GM12865 (cell line): ENCODE results near the gene ARMC3.
A peak's percentile ranks its signal among the peaks of the same experiment; 100 is the strongest.

Experiments used
- DNase-seq: peaks from one replicate; pipeline ENCODE4 v3.0.0; 2010; ENCODE audit warnings: low read depth
- H3K4me3 ChIP-seq: 2 replicates; pipeline ENCODE4 v1.5.1; 2011; ENCODE audit warnings: mild to moderate bottlenecking, low read depth, low read length, control low read depth
- TF ChIP-seq, protein P1 (sequence below): IDR thresholded peaks from 2 replicates; pipeline ENCODE4 v1.5.1; 2011; ENCODE audit warnings: low read length, control low read depth, low read depth, inconsistent platforms; ENCODE audit not compliant: insufficient read depth; ENCODE audit errors: missing control alignments

Gene ARMC3

DNA sequence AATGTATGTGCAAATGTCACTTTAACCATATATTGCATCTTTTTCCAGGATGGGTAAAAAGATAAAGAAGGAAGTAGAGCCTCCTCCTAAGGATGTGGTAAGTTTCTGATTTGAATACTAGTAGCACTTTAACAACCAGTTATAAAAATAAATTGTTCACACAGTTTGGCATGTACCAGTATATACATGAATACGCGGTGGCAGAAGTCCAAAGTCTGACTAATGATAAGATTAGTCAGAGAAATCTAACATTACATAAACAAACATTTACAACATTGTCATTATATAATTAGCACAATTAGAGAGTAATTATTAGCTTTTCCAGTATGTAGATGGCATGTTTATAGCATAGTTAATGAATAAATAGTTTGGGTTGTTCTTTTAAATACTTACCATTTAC, 4.1 kb downstream of the ARMC3 start:
- peak; percentile 6 for DNase-seq
- TF ChIP-seq, protein P1, sequence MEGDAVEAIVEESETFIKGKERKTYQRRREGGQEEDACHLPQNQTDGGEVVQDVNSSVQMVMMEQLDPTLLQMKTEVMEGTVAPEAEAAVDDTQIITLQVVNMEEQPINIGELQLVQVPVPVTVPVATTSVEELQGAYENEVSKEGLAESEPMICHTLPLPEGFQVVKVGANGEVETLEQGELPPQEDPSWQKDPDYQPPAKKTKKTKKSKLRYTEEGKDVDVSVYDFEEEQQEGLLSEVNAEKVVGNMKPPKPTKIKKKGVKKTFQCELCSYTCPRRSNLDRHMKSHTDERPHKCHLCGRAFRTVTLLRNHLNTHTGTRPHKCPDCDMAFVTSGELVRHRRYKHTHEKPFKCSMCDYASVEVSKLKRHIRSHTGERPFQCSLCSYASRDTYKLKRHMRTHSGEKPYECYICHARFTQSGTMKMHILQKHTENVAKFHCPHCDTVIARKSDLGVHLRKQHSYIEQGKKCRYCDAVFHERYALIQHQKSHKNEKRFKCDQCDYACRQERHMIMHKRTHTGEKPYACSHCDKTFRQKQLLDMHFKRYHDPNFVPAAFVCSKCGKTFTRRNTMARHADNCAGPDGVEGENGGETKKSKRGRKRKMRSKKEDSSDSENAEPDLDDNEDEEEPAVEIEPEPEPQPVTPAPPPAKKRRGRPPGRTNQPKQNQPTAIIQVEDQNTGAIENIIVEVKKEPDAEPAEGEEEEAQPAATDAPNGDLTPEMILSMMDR: no peak
- H3K4me3 ChIP-seq: no peak overlapping the region

DNA sequence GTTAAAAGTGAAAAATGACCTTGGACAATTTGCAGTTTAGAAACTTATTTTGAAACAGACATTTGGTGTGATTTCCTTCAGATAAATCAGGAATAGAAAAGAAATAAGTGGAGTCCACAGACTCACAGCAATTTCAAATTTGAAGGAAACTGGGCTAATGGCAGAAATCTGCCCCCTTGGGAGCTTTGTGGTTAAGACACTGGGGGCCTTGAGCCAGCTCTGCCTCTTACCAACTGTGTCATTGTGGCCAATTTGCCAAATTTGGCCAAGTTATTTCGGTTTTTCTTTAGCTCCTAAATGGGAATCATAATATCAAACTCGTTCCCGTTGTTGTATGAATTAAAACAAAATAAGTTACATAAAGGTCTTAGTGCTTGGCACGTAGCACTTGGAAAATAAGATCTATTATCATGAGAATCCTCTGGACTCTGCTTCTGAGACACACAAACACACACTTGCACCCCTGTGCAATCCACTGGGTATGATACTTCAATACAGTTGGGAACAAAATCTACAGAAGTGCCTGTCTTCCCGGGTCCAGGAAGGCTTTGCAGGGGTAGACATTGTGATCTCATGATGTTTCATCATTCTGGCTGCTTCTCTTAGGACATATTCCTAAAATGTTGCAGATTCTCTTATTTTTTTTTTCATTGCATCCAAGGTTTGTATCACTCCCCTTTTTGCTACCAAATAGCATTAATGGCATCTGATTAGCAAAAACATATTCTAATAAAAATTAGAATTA, 4.9 kb downstream of the ARMC3 start:
- DNase-seq: no peak
- no peak overlapping the region for H3K4me3 ChIP-seq
- TF ChIP-seq, protein P1: no peak

- DNase-seq: no peak
- TF ChIP-seq, protein P1: no peak
- H3K4me3 ChIP-seq: no peak overlapping the region
These were observed 6.9 kb downstream of the ARMC3 start for GRCh38 chr10:22934726-22935125.

DNA sequence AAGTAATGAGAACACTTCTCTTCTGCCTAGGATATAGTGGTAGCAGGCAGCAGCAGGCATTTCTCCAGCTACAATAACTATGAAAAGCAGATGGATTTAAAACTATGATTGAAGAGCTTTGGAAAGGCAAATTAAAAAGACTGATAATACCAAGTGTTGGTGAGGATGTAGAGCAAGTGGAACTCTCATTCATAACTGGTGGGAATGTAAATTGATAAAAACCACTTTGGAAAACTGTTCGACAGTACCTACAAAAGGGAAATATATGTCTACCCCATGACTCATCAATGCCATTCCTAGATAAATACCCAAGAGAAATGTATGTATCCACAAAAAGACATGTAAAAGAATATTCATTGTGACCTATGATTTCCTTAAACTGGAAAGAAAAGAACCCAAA, 14.6 kb downstream of the ARMC3 start:
- no peak for DNase-seq
- H3K4me3 ChIP-seq: no peak overlapping the region
- TF ChIP-seq, protein P1: no peak

DNA sequence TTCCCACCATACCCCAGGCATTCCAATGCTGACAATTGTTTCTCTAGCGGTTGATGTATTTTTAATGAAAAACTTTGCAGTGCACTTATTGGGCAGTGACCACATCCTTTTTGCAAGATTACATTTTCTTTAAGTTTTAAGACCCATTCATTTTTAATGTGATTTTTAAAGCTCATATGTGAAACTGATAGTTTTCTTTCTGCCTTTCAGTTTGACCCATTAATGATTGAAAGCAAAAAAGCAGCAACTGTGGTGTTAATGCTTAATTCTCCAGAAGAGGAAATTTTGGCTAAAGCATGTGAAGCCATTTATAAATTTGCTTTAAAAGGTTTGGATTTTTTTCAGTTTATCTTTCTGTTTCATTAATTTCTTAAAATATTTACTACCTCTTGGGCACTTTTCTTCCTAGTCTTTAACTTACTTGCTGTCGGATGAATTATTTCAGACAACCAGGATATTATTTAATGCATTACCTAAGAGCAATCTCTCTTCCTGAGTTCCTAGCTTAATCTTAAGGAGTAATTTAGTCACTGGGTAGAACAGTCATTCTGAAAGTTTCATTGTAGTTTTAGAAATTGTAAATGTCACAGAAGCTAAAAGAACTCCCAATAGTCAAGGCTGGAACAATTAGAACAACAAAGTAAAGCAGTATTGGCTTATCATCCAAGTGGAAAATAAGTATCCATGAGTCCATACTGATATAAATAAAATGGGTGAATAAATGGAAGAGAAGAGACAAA, 18.3 kb downstream of the ARMC3 start:
- TF ChIP-seq, protein P1: no peak
- DNase-seq: peak; percentile 9
- no peak overlapping the region for H3K4me3 ChIP-seq

GRCh38 chr10:22954970-22955369, 27.1 kb downstream of the ARMC3 start:
- TF ChIP-seq, protein P1: no peak
- DNase-seq: no peak
- no peak overlapping the region for H3K4me3 ChIP-seq
